ENCODE data around the gene KLHL42.

The KLHL42 gene

GRCh38 chr12:27781680-27782079 is 1.6 kb downstream of the KLHL42 start:
- no peak for DNase-seq

GRCh38 chr12:27782481-27782880 is 2.4 kb downstream of the KLHL42 start:
- no peak for DNase-seq

- no peak for DNase-seq
Observed at GRCh38 chr12:27785882-27786570, 6.0 kb downstream of the KLHL42 start.

- DNase-seq: no peak
Observed at GRCh38 chr12:27787559-27787958, 7.5 kb downstream of the KLHL42 start.

- DNase-seq: no peak
Observed at GRCh38 chr12:27790179-27790578, 10.1 kb downstream of the KLHL42 start.

GRCh38 chr12:27794818-27795584 is 15.0 kb downstream of the KLHL42 start:
- no peak for DNase-seq

- DNase-seq: no peak
Observed at GRCh38 chr12:27796128-27796527, 16.1 kb downstream of the KLHL42 start.

- DNase-seq: no peak
Observed at GRCh38 chr12:27797301-27798025, 17.4 kb downstream of the KLHL42 start.

- DNase-seq: no peak
Observed at GRCh38 chr12:27800819-27801218, 20.8 kb downstream of the KLHL42 start.

GRCh38 chr12:27801630-27802029 is 21.6 kb downstream of the KLHL42 start:
- DNase-seq: no peak

GRCh38 chr12:27802511-27802910 is 22.5 kb downstream of the KLHL42 start:
- no peak for DNase-seq

- DNase-seq: no peak
Observed at GRCh38 chr12:27802936-27803335, 22.9 kb downstream of the KLHL42 start.

GRCh38 chr12:27805238-27805637 is 25.2 kb downstream of the KLHL42 start:
- no peak for DNase-seq

- DNase-seq: no peak
Observed at GRCh38 chr12:27806259-27806658, 26.2 kb downstream of the KLHL42 start.

- DNase-seq: peak in 1 of 2 donors; percentile 23
Observed at GRCh38 chr12:27807063-27807703, 27.1 kb downstream of the KLHL42 start.

GRCh38 chr12:27808841-27809240 is 28.8 kb downstream of the KLHL42 start:
- DNase-seq: no peak

GRCh38 chr12:27810756-27811155 is 30.7 kb downstream of the KLHL42 start:
- DNase-seq: no peak

- no peak for DNase-seq
Observed at GRCh38 chr12:27812502-27812901, 32.5 kb downstream of the KLHL42 start.

GRCh38 chr12:27814411-27814810 is 34.4 kb downstream of the KLHL42 start:
- no peak for DNase-seq

GRCh38 chr12:27814851-27815591 is 35.0 kb downstream of the KLHL42 start:
- DNase-seq: no peak

GRCh38 chr12:27817766-27818165 is 37.7 kb downstream of the KLHL42 start:
- DNase-seq: no peak

GRCh38 chr12:27818401-27818918 is 38.4 kb downstream of the KLHL42 start:
- no peak for DNase-seq
